WERI-Rb-1 (cell line): ENCODE data around the gene MRTFA.

Source experiments
- DNase-seq: peaks from one replicate; pipeline ENCODE4 v3.0.0-alpha.2; 2020
- H3K27ac ChIP-seq: fragments of 250-450 bp; sonication (Bioruptor Pico); 2 replicates; pipeline ENCODE4 v1.5.1; 2020; ENCODE audit warnings: mild to moderate bottlenecking, moderate library complexity
- H3K27me3 ChIP-seq: fragments of 250-450 bp; sonication (Bioruptor Pico); 2 replicates; pipeline ENCODE4 v1.5.1; 2021; ENCODE audit warnings: mild to moderate bottlenecking, low read depth, moderate library complexity; ENCODE audit not compliant: insufficient read depth, severe bottlenecking
- H3K36me3 ChIP-seq: fragments of 250-450 bp; sonication (Bioruptor Pico); 2 replicates; pipeline ENCODE4 v1.5.1; 2020; ENCODE audit warnings: mild to moderate bottlenecking, moderate library complexity
- H3K4me3 ChIP-seq: 2 replicates; pipeline ENCODE4 v1.5.1; 2011; ENCODE audit warnings: low read depth, mild to moderate bottlenecking, control low read depth, low read length
- H3K9me3 ChIP-seq: fragments of 250-450 bp; sonication (Bioruptor Pico); 2 replicates; pipeline ENCODE4 v1.5.1; 2021; ENCODE audit warnings: mild to moderate bottlenecking, moderate library complexity; ENCODE audit not compliant: severe bottlenecking
- TF ChIP-seq, protein P1 (sequence below): IDR thresholded peaks from 2 replicates; pipeline ENCODE4 v1.5.1; 2011; ENCODE audit warnings: low read depth, mild to moderate bottlenecking, control low read depth, inconsistent platforms, low read length

Gene MRTFA

DNA sequence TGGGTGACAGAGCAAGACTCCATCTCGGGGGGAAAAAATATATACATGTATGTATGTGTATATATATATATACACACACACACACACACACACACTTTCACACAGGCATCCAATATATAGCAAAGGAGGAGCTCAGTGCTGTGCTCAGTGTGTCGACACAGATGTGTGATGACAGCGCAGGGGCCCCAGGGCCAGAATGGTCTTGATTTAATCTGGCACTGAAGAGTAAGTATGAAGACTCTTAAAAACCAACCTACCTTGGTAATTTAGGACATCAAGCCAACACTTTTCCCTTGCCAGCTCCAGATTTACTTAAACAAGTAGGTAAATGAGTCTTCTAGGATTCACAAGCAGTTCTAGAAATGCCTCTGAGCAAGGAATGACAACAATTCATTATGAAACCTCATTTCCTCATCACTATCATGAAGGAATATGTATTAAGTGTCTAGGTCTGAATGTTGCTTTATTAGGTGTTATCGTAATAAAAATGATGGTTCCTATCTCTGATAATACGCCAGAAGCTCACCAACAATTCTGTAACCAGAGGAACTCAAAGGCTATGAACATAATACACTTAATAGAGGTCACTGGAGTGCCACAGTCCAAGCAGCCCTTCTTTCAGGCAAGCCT lies 194.6 kb downstream of the MRTFA start:
- TF ChIP-seq, protein P1, sequence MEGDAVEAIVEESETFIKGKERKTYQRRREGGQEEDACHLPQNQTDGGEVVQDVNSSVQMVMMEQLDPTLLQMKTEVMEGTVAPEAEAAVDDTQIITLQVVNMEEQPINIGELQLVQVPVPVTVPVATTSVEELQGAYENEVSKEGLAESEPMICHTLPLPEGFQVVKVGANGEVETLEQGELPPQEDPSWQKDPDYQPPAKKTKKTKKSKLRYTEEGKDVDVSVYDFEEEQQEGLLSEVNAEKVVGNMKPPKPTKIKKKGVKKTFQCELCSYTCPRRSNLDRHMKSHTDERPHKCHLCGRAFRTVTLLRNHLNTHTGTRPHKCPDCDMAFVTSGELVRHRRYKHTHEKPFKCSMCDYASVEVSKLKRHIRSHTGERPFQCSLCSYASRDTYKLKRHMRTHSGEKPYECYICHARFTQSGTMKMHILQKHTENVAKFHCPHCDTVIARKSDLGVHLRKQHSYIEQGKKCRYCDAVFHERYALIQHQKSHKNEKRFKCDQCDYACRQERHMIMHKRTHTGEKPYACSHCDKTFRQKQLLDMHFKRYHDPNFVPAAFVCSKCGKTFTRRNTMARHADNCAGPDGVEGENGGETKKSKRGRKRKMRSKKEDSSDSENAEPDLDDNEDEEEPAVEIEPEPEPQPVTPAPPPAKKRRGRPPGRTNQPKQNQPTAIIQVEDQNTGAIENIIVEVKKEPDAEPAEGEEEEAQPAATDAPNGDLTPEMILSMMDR, result no peak
- Histone ChIP-seq H3K27ac (no peak overlapping the region), H3K27me3 (no peaks in the 10 kb centered on the region), H3K9me3 (no peaks in the 10 kb centered on the region), H3K36me3 (no peaks in the 10 kb centered on the region; the same call in none of the 2 replicates), H3K4me3 (no peak overlapping the region)
- no peak for DNase-seq

DNA sequence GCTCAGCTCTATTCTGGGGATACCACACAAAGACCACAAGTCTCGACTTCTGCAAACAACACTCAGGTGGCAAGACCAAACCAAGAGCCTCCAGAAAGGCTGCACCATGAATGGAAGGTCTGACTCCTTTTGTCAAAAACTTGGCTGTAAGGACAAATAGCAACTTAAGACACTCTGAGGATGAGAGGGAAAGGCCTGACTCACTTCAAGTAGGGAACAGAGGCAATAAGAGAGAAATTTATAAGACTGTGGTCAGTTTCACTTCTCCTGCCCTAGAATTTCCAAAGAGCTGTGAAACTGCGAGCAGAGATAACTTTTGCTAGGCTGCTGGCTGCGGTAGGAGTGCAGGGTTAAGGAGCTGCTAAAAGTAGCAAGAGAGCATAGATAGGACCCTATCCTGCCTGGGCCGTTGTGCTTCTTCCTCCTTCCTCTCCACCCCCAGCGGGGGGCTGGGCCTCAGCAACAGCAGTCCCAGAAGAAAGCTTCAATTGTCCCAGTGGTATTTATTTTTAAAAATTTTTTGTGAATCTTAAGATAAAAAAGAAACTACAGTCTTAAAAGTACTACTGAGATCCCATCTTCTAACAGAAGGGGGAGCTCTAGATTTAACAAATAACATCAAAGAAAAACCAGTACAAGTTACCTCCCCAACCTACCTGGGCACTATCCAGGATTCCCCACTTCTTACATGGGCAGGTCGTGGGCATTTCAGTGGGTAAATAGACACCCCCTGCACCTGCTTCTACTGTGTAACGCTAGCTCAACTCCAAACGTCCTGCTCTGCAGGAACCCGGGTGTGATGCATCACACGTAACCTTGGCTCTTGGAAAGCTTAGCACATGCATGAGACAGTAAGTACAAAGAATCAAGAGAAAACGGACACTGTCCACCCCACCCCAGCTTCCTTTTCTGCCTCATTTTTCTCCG lies 199.8 kb downstream of the MRTFA start:
- H3K9me3 ChIP-seq, result no peaks in the 10 kb centered on the region
- no peaks in the 10 kb centered on the region for H3K27me3 ChIP-seq
- no peak overlapping the region for H3K27ac ChIP-seq
- no peak for DNase-seq
- TF ChIP-seq, protein P1, result peak; percentile 7; the same call in 1 of the 2 replicates
- H3K4me3 ChIP-seq, result no peak overlapping the region
- H3K36me3 ChIP-seq, result peaks cover 10% of the 10 kb centered on the region

DNA sequence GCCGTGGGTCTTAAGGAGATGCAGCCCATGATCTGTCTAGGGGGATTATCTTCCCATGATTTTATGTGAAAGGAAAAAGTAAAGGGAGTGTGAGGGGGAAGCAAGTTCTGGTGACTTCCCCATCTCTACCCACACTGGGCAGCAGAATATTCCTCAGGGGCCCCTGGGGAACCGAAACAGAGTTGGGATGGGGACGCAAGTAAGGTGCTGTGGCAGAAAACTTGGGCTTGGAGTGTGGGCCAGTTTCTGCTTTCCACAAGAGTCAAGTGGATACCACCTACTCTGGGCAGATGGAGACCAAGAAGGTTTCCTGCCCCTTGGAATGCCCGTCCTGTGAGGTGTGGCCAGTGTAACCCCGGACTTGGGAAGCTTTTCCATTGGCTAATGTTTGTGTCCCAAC lies 201.8 kb downstream of the MRTFA start:
- peaks cover 23% of the 10 kb centered on the region for H3K36me3 ChIP-seq

DNA sequence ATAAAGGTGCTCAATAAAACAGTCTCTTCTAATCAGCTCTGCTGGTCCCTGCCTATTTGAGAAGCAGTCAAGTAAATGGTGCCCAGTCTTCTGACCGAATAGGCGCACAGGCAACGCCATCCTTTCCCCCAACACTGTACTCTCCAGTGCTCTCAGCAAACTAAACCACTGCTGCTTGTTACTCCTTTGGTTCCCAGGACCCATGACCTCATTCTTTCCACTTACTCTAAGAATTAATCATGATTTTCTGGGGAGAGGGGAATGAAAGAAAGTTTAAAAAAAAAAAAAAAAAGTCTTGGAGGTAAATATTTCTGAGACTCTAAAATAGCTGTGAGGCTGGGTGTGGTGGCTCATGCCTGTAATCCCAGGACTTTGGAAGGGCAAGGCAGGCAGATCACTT lies 202.4 kb downstream of the MRTFA start:
- H3K27ac ChIP-seq, result no peak overlapping the region
- H3K36me3 ChIP-seq, result peaks cover 29% of the 10 kb centered on the region
- no peaks in the 10 kb centered on the region for H3K27me3 ChIP-seq
- TF ChIP-seq, protein P1, result no peak
- DNase-seq, result no peak
- H3K4me3 ChIP-seq, result no peak overlapping the region
- H3K9me3 ChIP-seq, result no peaks in the 10 kb centered on the region

More for the DNA sequence above, 201.8 kb downstream of the MRTFA start:
- no peak for DNase-seq
- H3K4me3 ChIP-seq, result no peak overlapping the region
- no peak overlapping the region for H3K27ac ChIP-seq
- TF ChIP-seq, protein P1, result no peak
- H3K9me3 ChIP-seq, result no peaks in the 10 kb centered on the region
- H3K27me3 ChIP-seq, result no peaks in the 10 kb centered on the region

DNA sequence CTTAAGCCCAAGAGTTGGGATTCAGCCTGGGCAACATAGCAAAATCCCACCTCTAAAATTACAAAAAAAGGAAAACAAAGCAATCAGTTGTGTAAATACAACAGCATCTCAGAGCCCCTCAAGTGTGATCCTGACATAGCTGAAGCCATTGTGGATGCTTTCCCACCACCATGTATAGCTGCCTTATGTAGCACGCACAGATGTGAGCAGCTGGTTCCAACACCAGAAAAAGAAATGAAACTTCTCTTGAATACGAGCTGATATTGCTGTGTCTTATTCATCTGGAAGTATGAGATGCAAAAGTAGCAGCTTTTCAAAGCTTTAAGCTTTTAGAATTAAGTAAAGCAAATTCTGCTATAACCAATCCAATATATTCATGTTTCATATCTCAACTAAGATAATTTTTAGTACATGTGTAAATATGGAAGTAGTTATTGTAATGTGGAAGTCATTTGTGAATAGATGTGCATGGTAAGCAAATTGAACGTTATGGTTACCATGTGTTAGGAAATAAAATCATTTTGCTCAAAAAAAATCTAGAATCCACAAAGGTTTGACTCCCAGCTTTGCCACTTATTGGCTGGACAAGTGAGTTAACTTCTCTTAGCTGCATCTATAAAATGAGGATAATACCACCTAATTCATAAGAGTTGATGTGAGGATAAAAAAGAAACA lies 203.0 kb downstream of the MRTFA start:
- TF ChIP-seq, protein P1, result no peak
- Histone ChIP-seq H3K4me3 (no peak overlapping the region), H3K27me3 (no peaks in the 10 kb centered on the region), H3K9me3 (no peaks in the 10 kb centered on the region), H3K36me3 (peaks cover 33% of the 10 kb centered on the region), H3K27ac (no peak overlapping the region)
- DNase-seq, result no peak
